Natural killer cell treated with Interleukin-12 subunit alpha and Interleukin-12 subunit beta and Interleukin-15 and Interleukin-18, amount 100 ng/mL, for 72 hours (primary cell): Measurements from ENCODE around the gene LPAR1. TPM values are rescaled to one million over a fixed set of nuclear protein-coding genes. Genes with fewer than 3 reads are reported as not detected.
"Not testable (repeated sequence)": the region's sequence is repeated elsewhere in the genome, so short reads cannot be mapped to it uniquely, and the experiment has no call there.

Source experiments
- ATAC-seq, 2 donors: fragments of 150-1000 bp; cut with Tn5 transposase in 1 of 2; sonication (Bioruptor Pico), chemical (Tn5 transposase) in 1 of 2; 2 replicates each; pipeline ENCODE4 v1.10.0; 2021
- DNase-seq: peaks from one replicate; pipeline ENCODE4 v3.0.0; 2022; ENCODE audit warnings: low spot score
- H3K27ac Mint-ChIP-seq, 2 donors: 1 replicate in 1 of 2; 2 replicates in 1 of 2; pipeline ENCODE4 v1.8.0; 2022; ENCODE audit warnings: mixed read lengths in 2 of 2, mild to moderate bottlenecking in 1 of 2, moderate library complexity in 1 of 2
- H3K27me3 Mint-ChIP-seq, 2 donors: 1 replicate in 1 of 2; 2 replicates in 1 of 2; pipeline ENCODE4 v1.8.0; 2022; ENCODE audit warnings: mixed read lengths in 2 of 2
- H3K36me3 Mint-ChIP-seq: one replicate; pipeline ENCODE4 v1.8.0; 2022; ENCODE audit warnings: mixed read lengths
- H3K4me1 Mint-ChIP-seq, 2 donors: 1 replicate in 1 of 2; 2 replicates in 1 of 2; pipeline ENCODE4 v1.8.0; 2022; ENCODE audit warnings: low read depth in 2 of 2, mixed read lengths in 2 of 2, mild to moderate bottlenecking in 1 of 2
- H3K4me3 Mint-ChIP-seq: one replicate; pipeline ENCODE4 v1.8.0; 2022; ENCODE audit warnings: mixed read lengths
- H3K9me3 Mint-ChIP-seq: 2 replicates; pipeline ENCODE4 v1.8.0; 2022; ENCODE audit warnings: mixed read lengths
- total RNA-seq, 2 donors: library from RNA; stranded (reverse); gene quantifications; one replicate each; pipeline ENCODE4 v1.2.3, GENCODE V29; 2022

The LPAR1 gene
- total RNA-seq, 2 donors from 2014 or later = 0.21 TPM; not detected in 1

- Mint-ChIP-seq H3K27me3 (no peaks in the 10 kb centered on the region), H3K4me3 (no peak overlapping the region), H3K9me3 (peaks cover 8% of the 10 kb centered on the region), H3K27ac (no peak overlapping the region), H3K4me1 (no peaks in the 10 kb centered on the region), H3K36me3 (peaks cover 5% of the 10 kb centered on the region)
- DNase-seq (no peak), ATAC-seq (no peak)
Measured at GRCh38 chr9:110835859-110836271, 202.4 kb downstream of the LPAR1 start.

GRCh38 chr9:110835404-110835803 is 202.9 kb downstream of the LPAR1 start:
- Mint-ChIP-seq H3K27me3 (no peaks in the 10 kb centered on the region), H3K36me3 (peaks cover 3% of the 10 kb centered on the region), H3K4me1 (no peaks in the 10 kb centered on the region), H3K4me3 (no peak overlapping the region), H3K9me3 (peaks cover 6% of the 10 kb centered on the region), H3K27ac (no peak overlapping the region)
- DNase-seq (no peak), ATAC-seq (no peak)

- Mint-ChIP-seq H3K27me3 (no peaks in the 10 kb centered on the region), H3K27ac (no peak overlapping the region), H3K36me3 (no peaks in the 10 kb centered on the region), H3K9me3 (peaks cover 4% of the 10 kb centered on the region), H3K4me3 (no peak overlapping the region), H3K4me1 (no peaks in the 10 kb centered on the region)
- DNase-seq = no peak
- ATAC-seq = no peak
Measured at GRCh38 chr9:110832926-110833325, 205.3 kb downstream of the LPAR1 start.

- Mint-ChIP-seq H3K36me3 (no peaks in the 10 kb centered on the region), H3K27me3 (no peaks in the 10 kb centered on the region)
Measured at GRCh38 chr9:110830495-110830894, 207.8 kb downstream of the LPAR1 start.

GRCh38 chr9:110828264-110828663 is 210.0 kb downstream of the LPAR1 start:
- no peaks in the 10 kb centered on the region for H3K36me3 Mint-ChIP-seq
- no peaks in the 10 kb centered on the region for H3K4me1 Mint-ChIP-seq
- H3K4me3 Mint-ChIP-seq = no peak overlapping the region
- H3K9me3 Mint-ChIP-seq = no peaks in the 10 kb centered on the region
- no peak overlapping the region for H3K27ac Mint-ChIP-seq
- no peak for DNase-seq
- H3K27me3 Mint-ChIP-seq = no peaks in the 10 kb centered on the region
- no peak for ATAC-seq

More at GRCh38 chr9:110830495-110830894, 207.8 kb downstream of the LPAR1 start:
- ATAC-seq (no peak), DNase-seq (no peak)
- Mint-ChIP-seq H3K9me3 (no peaks in the 10 kb centered on the region), H3K27ac (no peak overlapping the region), H3K4me3 (no peak overlapping the region), H3K4me1 (no peaks in the 10 kb centered on the region)

- not testable (repeated sequence) for H3K4me3 Mint-ChIP-seq, H3K36me3 Mint-ChIP-seq, H3K27me3 Mint-ChIP-seq, ATAC-seq, DNase-seq, H3K4me1 Mint-ChIP-seq, H3K27ac Mint-ChIP-seq, H3K9me3 Mint-ChIP-seq
Measured at GRCh38 chr9:110826400-110826799, 211.9 kb downstream of the LPAR1 start.

- H3K27me3 Mint-ChIP-seq = no peaks in the 10 kb centered on the region
- H3K4me1 Mint-ChIP-seq = no peaks in the 10 kb centered on the region
- H3K27ac Mint-ChIP-seq = no peak overlapping the region
- H3K4me3 Mint-ChIP-seq = no peak overlapping the region
- DNase-seq = no peak
- ATAC-seq = no peak
- H3K36me3 Mint-ChIP-seq = no peaks in the 10 kb centered on the region
- no peaks in the 10 kb centered on the region for H3K9me3 Mint-ChIP-seq
Measured at GRCh38 chr9:110825950-110826349, 212.3 kb downstream of the LPAR1 start.

GRCh38 chr9:110825129-110825528 is 213.1 kb downstream of the LPAR1 start:
- not testable (repeated sequence) for H3K4me3 Mint-ChIP-seq, ATAC-seq, H3K27me3 Mint-ChIP-seq, H3K27ac Mint-ChIP-seq, DNase-seq, H3K4me1 Mint-ChIP-seq, H3K36me3 Mint-ChIP-seq, H3K9me3 Mint-ChIP-seq
